NCI-H1048 (cell line): Measurements from ENCODE around the gene PDZD7.
"Not testable (repeated sequence)": the region's sequence is repeated elsewhere in the genome, so short reads cannot be mapped to it uniquely, and the experiment has no call there.

Experiments
- DNase-seq: peaks from one replicate; lab custom pipeline; 2025; lab: John Stamatoyannopoulos, UW

PDZD7 gene

GRCh38 chr10:101040851-101041250 is 9.9 kb upstream of the PDZD7 start:
- DNase-seq = no peak

DNA sequence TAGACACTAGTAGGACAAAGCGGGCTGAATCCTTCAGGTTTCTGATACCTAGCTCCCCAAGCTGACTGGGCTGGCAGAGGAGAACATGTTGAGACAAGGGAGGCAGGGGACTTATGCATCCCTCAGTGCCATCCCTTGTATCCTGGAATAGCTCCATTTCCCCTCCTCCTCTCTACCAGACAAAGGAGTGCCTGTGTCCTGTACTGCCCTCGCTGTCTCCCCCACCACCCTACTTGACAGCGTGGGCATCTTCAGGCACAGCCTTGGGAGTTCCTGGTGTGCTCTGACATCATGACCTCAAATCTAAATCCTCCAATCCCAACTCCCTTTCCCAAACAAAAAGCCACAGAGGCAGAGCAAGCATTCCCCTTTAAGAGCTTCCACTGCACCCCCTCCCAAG is 9.1 kb upstream of the PDZD7 start:
- DNase-seq = no peak

DNA sequence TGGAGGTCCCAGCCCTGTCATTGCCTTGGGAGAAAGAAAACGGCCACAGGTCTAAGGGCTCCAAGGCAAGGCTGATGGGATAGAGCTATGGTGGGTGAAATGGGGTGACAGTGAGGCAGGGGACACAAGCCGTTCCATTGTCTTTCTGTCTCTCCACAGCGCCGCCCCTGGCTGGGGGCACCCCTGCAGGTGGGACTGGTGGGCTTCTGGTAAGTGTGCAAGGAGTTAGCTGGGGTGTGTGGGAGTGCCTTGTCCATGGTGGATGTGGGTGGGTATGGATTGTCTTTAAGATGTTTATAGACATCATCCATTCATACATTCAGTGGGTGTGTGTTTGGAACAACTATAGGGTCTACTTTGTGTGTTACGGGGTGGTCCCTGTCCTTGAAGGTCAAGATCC is 7.6 kb upstream of the PDZD7 start:
- DNase-seq = no peak

GRCh38 chr10:101036726-101037125 is 5.8 kb upstream of the PDZD7 start:
- no peak for DNase-seq

- DNase-seq = no peak
Observed at GRCh38 chr10:101035916-101036702, 5.2 kb upstream of the PDZD7 start.

DNA sequence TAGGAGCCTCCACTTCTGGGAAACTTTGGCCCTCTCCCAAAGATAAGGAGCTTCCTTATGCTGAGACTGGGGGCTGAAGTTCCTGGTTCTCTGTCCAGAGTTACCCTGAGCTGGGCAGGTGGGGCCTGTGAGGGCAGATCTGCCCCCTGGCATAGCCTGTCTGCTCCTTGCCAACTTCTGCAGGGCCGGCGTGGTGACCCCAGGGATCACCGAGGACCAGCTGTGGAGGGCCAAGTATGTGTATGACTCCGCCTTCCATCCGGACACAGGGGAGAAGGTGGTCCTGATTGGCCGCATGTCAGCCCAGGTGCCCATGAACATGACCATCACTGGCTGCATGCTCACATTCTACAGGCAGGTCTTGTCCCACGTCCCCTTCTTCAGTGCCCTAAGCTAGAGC is 4.4 kb upstream of the PDZD7 start:
- DNase-seq = no peak

DNA sequence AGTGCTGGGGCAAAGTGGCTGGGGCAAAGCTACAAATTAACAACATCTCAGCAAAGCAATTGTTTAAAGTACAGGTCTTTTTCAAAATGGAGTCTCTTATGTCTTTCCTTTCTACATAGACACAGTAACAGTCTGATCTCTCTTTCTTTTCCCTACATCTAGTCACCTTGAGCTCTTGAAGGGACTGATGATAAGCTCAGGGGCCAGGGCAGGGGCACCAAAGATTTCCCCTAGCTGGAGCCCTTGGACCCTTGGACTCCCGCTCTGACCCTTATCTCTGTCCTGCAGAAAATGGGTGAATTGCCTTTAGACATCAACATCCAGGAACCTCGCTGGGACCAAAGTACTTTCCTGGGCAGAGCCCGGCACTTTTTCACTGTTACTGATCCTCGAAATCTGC is 3.5 kb upstream of the PDZD7 start:
- not testable (repeated sequence) for DNase-seq

- DNase-seq = no peak
Observed at GRCh38 chr10:101033276-101033675, 2.3 kb upstream of the PDZD7 start.

DNA sequence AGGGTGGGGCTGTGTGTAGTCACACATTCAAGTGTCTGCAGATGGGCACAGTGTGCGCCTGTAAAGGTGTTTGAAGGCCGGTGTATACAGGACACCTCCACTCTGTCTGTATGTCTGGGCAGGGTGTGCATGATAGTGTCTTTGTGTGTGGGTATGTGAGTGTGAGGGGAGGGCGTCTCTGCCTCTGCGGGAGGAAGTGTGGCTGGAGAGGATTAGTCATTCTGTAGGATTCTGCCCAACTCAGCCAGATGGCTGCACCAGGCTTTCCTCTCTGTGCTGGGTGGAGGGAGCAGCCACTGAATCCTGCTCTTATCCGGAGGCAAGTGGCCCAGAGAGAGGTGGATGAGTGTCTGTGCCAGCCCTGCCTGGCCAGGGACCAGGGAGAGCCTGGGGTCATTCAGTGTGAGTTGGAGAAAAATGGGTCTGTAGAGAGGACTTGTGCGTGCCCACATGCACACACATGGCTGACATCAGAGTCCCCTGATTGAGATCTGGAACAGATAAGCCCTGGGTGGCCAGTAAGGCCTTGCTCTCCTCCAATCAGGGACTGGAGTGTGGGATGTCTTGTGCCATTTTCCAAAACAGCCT is 1.8 kb upstream of the PDZD7 start:
- no peak for DNase-seq

DNA sequence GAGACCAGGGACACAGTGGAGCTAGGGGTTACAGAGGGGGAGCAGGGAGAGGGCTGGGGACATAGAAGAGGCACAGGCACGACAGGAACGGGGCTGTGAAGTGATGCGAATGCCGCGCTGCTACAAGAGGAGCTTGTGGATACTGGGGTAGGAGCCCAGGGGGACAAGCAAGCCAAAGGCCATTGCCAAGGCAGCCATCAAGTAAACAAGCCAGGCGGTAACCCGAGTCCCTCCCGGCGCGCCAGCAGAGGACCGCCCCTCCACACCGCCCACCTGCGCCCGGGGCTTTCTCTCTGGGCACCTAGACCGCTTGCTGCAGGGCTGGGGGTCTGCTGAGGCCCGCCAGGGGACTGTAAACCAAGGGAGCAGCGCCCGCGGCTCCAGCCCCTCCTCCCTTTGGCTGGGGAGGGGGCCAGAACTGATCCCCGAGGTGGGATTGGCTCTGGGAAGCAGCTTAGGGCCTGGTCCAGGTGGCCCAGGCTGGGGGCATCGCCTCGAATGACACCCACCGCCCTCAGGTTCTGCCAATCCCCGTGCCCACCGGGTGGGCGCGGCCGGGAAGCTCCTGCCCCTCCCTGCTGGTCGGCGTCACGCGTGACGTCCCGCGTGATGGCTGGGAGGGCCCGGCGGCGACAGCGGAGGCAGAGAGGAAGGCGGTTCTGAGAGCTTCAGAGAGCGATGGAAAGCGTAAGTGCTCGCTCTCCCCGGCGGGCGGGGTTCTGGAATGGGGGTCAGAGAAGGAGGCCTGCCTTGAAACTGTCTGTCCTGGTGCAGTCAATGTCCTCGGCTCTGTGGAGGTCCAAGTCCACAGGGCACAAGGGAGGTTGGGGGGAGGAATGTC is 1.1 kb upstream of the PDZD7 start:
- no peak for DNase-seq

DNA sequence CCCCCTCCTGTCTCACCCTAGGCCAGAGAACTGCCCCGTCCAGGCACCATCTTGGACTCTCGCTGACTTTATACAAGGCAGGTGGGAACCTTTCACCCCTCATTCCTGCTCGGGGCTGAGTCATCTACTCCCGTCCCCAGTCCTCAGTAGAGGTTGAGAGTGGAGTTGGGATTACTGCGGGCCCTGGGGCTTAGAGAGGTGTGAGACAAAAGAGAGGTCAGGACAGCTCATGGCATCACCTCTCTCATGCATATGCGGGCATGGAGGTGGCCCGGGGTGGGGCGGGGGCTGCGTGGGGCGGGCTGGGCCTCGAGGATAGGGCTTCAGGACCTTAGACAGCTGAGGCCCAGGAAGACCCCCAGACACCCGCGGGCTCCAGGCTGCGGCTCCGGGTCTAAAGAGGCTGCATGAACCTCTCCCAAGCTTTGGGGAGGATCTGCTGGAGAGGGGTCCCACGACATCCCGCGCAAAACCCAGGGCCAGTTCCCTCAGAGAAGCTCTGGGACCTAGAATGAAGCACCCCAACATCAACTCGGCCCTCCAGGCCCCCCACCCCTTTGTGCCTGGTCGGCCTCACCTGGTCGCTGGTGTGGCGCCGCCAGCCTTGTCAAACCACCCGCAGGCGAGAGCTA is 317 bp downstream of the PDZD7 start:
- DNase-seq = no peak

DNA sequence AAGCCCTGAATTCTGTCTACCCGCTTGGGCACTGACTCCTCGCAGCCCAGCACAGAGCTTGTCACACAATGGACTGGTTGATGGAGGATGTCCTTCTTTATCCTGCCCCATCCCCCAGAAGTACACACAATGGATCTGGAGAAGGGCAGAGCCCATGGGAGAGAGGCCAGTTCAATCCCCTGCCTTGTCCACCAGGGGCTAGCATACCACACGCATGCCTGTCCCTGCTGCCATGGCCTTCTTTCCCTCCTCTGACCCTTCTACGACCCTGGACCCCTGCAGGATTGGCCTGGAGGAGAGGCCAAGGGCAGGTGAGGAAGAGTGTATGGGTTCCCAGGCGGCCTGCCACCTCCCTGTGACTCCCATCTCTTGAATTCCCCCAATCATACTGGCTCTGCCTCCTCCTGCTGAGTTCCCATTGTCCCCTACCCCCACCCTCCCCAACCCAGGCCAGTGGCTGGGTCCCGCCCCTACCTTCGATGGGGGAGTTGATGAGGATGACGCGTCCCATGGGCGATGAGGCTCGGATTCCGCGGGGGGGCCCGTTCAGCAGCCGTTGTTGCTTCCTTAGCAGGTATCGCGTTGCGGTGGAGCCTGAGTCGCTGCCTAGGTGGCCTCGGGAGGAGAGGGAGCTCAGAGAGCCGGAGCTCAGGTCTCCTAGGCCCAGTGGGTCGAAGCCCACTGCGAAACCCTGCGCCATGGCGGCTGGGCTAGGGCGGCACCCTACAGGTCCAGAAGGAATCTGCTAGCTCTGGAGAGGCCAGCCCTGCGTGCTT is 1.2 kb downstream of the PDZD7 start:
- no peak for DNase-seq

DNA sequence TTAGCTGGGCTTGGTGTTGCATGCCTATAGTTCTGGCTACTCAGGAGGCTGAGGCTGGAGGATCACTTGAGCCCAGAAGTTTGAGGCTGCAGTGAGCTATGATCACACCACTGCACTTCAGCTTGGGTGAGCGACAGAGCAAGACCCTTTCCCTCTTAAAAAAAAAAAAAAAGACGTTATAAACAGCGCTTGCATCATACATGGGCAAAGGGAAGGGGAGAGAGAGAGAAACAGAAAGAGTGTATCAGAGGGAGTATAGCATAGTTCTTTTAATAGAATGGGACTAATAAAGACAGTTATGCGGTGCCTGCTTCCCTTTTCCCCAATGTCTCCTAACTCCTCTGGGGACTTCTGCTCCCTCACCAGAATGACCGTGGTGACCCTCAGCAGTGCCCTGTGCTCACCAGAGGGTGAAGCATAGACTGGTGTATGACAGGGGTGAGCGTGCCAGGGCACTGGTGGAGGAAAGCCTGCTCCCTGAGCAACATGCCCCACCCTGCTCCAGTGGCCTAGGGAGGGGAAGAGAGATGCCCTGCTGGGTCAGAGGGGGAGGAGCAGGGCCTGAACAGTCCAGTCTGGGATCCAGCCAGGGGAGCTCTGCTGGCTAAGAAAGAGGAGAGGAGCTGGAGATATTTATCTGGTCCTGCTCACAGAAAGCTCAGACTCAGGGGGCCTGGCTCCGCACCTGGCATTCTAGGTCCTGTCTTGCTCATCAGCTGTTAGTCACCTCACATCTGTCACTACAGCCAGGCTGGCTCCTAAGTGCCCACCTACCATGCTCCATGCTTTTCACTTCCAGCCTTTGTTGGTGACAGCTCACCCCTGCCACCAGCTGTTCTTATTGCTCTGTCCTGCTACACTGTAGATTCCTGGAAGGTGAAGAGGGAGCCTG is 2.2 kb downstream of the PDZD7 start:
- DNase-seq = no peak

- no peak for DNase-seq
Observed at GRCh38 chr10:101027106-101027720, 3.7 kb downstream of the PDZD7 start.

DNA sequence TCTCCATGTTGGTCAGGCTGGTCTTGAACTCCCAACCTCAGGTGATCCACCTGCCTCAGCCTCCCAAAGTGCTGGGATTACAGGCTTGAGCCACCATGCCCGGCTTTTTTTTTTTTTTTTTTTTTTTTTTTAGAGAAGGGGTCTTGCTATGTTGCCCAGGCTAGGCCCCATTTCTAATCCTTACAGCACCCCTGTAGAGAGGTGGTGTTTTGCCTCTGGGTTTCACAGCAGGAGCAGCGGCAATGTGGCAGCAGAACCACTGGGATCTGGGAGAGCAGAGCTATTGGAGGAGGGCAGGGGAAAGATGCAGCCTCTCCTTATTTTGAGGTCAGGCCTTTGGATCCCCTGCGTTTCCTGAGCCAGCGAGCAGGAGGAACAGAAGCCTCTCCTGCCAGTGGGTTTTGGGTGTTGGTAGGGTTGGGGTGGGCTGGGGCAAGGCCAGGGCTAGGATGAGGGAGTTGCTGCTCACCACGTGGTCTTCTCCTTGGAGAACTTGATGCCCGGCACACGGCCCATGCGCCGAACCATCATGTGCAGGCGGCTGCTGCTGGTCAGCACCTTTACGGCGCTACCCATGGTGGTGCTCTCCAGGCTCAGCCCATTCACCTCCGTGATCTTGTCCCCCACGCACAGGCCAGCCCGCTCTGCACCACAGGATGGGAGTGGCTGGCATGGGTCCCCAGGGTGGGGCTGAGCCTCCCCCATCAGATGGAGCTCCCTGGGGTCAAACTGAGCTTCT is 7.8 kb downstream of the PDZD7 start:
- DNase-seq = no peak

DNA sequence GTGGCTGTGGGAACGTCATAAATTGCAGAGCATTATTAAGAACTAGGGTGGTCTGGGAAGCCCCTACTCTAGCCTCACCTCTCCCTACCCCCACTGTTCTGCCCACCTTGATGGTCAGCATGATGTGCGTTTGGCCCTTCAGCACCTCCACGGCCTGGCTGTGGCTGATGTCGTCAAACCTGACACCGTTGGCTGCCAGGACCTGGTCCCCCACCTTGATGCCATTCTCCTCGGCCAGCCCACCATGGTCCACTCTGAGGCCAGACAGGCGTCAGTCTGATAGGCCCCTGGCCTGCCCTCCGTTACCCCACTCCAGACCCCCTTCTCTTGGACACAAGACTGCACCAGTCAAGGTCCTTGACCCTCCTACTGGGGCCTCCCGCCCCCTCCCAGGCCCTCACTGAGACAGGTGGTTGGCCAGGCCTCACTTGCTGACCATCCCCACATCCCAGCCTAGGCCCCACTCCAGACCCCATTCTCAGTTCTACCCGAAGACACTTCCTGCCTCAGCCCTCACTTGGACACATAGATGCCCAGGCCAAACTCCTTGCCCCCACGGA is 9.2 kb downstream of the PDZD7 start:
- DNase-seq = no peak

GRCh38 chr10:101021239-101021638 is 9.7 kb downstream of the PDZD7 start:
- no peak for DNase-seq

DNA sequence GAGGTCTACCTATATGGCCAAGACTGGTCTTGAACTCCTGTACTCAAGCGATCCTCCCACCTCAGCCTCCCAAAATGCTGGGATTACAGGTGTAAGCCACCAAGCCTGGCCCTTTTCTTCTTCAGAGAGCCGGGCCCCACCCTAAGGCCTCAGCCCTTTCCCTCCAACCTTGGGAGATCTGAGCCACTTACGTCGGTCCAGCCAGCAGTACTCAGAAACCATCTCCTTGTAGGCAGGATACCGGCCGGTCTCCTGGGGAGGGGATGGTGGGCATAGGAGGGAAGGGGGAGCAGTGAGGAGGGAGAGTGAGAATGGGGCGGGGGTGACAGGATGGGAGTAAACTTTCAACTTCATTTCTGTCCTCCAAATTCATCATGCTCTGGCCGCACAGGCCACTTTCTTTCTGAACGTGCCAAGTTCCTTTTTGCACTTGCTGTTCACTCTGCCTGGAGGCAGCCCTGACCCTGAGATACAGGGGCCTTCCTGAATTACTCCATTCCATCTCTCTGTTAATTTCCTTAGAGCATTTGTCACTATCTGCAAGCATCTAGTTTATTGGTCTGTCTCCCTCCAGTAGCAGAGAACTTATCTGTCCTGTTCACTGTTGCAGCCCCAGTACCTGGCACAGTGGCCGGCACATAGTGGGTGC is 10.4 kb downstream of the PDZD7 start:
- DNase-seq = no peak

- DNase-seq = no peak
Observed at GRCh38 chr10:101019440-101019703, 11.6 kb downstream of the PDZD7 start.
